ENCODE results near the gene LCE1E.

The LCE1E gene

DNA sequence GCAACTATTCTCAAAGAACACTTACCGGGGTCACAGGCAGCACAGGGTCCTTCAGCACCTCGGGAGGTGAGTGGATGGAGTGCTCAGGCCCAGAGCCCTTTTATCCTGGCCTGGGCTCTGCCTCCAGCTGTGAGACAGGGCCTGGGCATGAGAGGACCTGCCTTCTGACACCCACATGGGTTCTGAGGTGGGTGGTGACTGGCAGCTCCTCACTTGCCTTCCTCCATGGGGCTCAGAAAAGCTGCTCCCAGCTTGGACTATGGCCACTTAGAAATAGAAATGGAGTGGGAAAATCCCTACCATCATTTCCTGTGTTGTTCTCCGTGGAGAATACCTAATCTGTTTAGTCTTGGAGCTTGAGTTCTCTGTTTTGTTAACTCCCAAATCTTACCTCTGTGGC is 20.5 kb downstream of the LCE1E start, which contains the start of gene LCE1C:
LCE1C (minus strand) TSS at position 76 of the 400 bp plus-strand sequence. CDS start 1,173 bp downstream, outside the sequence.
- no peak within 1 kb of the TSS for H3K27ac Mint-ChIP-seq (ENCODE audit: low read depth)
- no peaks in the 10 kb centered on the region for H3K9me3 Mint-ChIP-seq

DNA sequence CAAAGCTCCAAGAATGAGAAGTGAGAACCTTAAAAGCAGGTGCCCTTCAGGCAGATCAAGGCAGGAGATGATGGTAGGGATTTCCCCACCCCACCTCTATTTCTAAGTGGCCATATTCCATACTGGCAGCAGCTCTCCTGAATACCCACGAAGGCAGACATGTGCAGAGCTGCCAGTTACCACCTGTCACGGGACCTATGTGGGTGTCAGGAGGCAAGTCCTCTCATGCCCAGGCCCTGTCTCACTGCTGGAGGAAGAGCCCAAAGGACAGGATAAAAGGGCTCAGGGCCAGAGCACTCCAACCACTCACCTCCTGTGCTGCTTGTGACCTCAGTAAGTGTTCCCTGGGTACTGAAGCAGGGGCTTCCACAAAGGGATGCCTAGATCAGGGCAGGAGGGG is 25.0 kb downstream of the LCE1E start:
- no peak for DNase-seq (ENCODE audit: low spot score in 2 of 2)
- no peaks in the 10 kb centered on the region for H3K9me3 Mint-ChIP-seq
- H3K4me3 Mint-ChIP-seq = no peak overlapping the region
- H3K27me3 Mint-ChIP-seq = peaks cover 68% of the 10 kb centered on the region
- no peak for ATAC-seq (replicated peaks; ENCODE audit: extremely low read depth, poor library complexity, severe bottlenecking)
- no peak overlapping the region for H3K27ac Mint-ChIP-seq (ENCODE audit: low read depth)
- no peaks in the 10 kb centered on the region for H3K4me1 Mint-ChIP-seq
- H3K36me3 Mint-ChIP-seq (ENCODE audit: insufficient read depth) = no peaks in the 10 kb centered on the region

More for the DNA sequence above, 20.5 kb downstream of the LCE1E start, which contains the start of gene LCE1C:
- H3K27me3 Mint-ChIP-seq = peaks cover 68% of the 10 kb centered on the region
- DNase-seq (ENCODE audit: low spot score in 2 of 2) (no peak), ATAC-seq (replicated peaks; ENCODE audit: extremely low read depth, poor library complexity, severe bottlenecking) (no peak)
- no peaks in the 10 kb centered on the region for H3K36me3 Mint-ChIP-seq (ENCODE audit: insufficient read depth)
- no peaks in the 10 kb centered on the region for H3K4me1 Mint-ChIP-seq
- no peak within 1 kb of the TSS for H3K4me3 Mint-ChIP-seq

- no peak within 1 kb of the TSS for H3K4me3 Mint-ChIP-seq
- ATAC-seq (replicated peaks; ENCODE audit: extremely low read depth, poor library complexity, severe bottlenecking) = no peak
Measured at GRCh38 chr1:152811671-152812070, 25.6 kb downstream of the LCE1E start, which contains the start of gene LCE1B. TSS of gene LCE1B (plus strand) at chr1:152811971. CDS start at chr1:152812447, 476 bp downstream.

GRCh38 chr1:152817309-152817708 is 31.3 kb downstream of the LCE1E start:
- no peak for DNase-seq (ENCODE audit: low spot score in 2 of 2)
- H3K9me3 Mint-ChIP-seq = no peaks in the 10 kb centered on the region
- H3K27me3 Mint-ChIP-seq = peaks cover 28% of the 10 kb centered on the region
- H3K27ac Mint-ChIP-seq (ENCODE audit: low read depth) = no peak overlapping the region
- H3K4me1 Mint-ChIP-seq = no peaks in the 10 kb centered on the region
- no peak overlapping the region for H3K4me3 Mint-ChIP-seq
- no peak for ATAC-seq (replicated peaks; ENCODE audit: extremely low read depth, poor library complexity, severe bottlenecking)
- H3K36me3 Mint-ChIP-seq (ENCODE audit: insufficient read depth) = no peaks in the 10 kb centered on the region

More at GRCh38 chr1:152811671-152812070, 25.6 kb downstream of the LCE1E start, which contains the start of gene LCE1B:
- H3K9me3 Mint-ChIP-seq = no peaks in the 10 kb centered on the region
- H3K27me3 Mint-ChIP-seq = peaks cover 67% of the 10 kb centered on the region
- no peaks in the 10 kb centered on the region for H3K4me1 Mint-ChIP-seq
- H3K27ac Mint-ChIP-seq (ENCODE audit: low read depth) = no peak within 1 kb of the TSS
- no peak for DNase-seq (ENCODE audit: low spot score in 2 of 2)
- H3K36me3 Mint-ChIP-seq (ENCODE audit: insufficient read depth) = no peaks in the 10 kb centered on the region

DNA sequence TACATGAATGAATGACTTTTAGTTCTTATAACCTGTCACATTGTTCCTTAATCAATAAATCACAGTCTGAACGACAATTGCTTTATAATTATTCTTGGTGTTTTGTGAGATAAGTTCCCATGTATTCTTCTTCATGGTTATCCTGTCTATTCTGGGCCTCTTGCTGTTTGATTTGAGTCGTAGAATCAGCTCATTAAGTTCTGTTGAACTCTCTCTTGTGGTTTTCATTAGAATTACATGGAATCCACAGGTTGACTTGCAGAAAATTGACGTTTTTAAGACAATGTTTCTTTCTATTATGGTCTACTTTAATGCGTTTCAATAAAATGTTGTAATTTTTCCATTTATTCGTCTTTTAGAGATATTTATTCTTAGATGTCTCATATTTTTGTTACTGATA is 37.2 kb downstream of the LCE1E start:
- no peaks in the 10 kb centered on the region for H3K36me3 Mint-ChIP-seq (ENCODE audit: insufficient read depth)
- peaks cover 28% of the 10 kb centered on the region for H3K27me3 Mint-ChIP-seq
- H3K27ac Mint-ChIP-seq (ENCODE audit: low read depth) = no peak overlapping the region
- ATAC-seq (replicated peaks; ENCODE audit: extremely low read depth, poor library complexity, severe bottlenecking) (no peak), DNase-seq (ENCODE audit: low spot score in 2 of 2) (no peak)
- H3K9me3 Mint-ChIP-seq = no peaks in the 10 kb centered on the region
- no peaks in the 10 kb centered on the region for H3K4me1 Mint-ChIP-seq
- H3K4me3 Mint-ChIP-seq = no peak overlapping the region

GRCh38 chr1:152824964-152825363 is 38.9 kb downstream of the LCE1E start:
- no peaks in the 10 kb centered on the region for H3K36me3 Mint-ChIP-seq (ENCODE audit: insufficient read depth)
- H3K4me1 Mint-ChIP-seq = no peaks in the 10 kb centered on the region
- peaks cover 44% of the 10 kb centered on the region for H3K27me3 Mint-ChIP-seq
- ATAC-seq (replicated peaks; ENCODE audit: extremely low read depth, poor library complexity, severe bottlenecking) = no peak
- no peaks in the 10 kb centered on the region for H3K9me3 Mint-ChIP-seq
- H3K27ac Mint-ChIP-seq (ENCODE audit: low read depth) = no peak overlapping the region
- no peak overlapping the region for H3K4me3 Mint-ChIP-seq
- DNase-seq (ENCODE audit: low spot score in 2 of 2) = no peak

DNA sequence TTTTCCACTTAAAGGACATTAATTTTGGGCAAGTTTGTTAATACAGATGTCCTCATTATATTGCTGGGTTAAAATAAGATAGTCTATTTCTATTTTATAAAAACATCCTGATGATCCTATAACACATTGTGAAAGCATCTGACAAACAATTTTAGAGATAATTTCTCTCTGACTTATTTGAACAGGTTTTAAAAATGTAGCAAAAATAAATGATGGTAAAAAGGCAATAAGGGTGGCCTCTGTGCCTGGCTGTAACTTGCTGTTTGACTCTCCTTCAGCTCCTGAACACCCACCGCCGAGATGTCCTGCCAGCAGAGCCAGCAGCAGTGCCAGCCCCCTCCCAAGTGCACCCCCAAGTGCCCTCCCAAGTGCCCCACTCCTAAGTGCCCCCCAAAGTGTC is 41.1 kb downstream of the LCE1E start, which contains the start of gene LCE1A:
LCE1A (plus strand) TSS at position 301 of the 400 bp plus-strand sequence; CDS start at position 301, 0 bp downstream.
- Mint-ChIP-seq H3K27ac (ENCODE audit: low read depth) (no peak within 1 kb of the TSS), H3K4me1 (no peaks in the 10 kb centered on the region), H3K36me3 (ENCODE audit: insufficient read depth) (no peaks in the 10 kb centered on the region), H3K4me3 (no peak within 1 kb of the TSS), H3K9me3 (no peaks in the 10 kb centered on the region), H3K27me3 (peaks cover 64% of the 10 kb centered on the region)
- ATAC-seq (replicated peaks; ENCODE audit: extremely low read depth, poor library complexity, severe bottlenecking) (no peak), DNase-seq (ENCODE audit: low spot score in 2 of 2) (no peak)

GRCh38 chr1:152836870-152837269 is 50.8 kb downstream of the LCE1E start:
- no peaks in the 10 kb centered on the region for H3K9me3 Mint-ChIP-seq
- no peaks in the 10 kb centered on the region for H3K36me3 Mint-ChIP-seq (ENCODE audit: insufficient read depth)
- H3K27ac Mint-ChIP-seq (ENCODE audit: low read depth) = no peak overlapping the region
- no peak overlapping the region for H3K4me3 Mint-ChIP-seq
- ATAC-seq (replicated peaks; ENCODE audit: extremely low read depth, poor library complexity, severe bottlenecking) (no peak), DNase-seq (ENCODE audit: low spot score in 2 of 2) (no peak)
- no peaks in the 10 kb centered on the region for H3K4me1 Mint-ChIP-seq
- peaks cover 45% of the 10 kb centered on the region for H3K27me3 Mint-ChIP-seq

Measured in central memory CD8-positive, alpha-beta T cell (primary cell).